WTC11 (cell line): ENCODE data around the gene GPC2. TPM values are rescaled to one million over a fixed set of nuclear protein-coding genes. Genes with fewer than 3 reads are reported as not detected.
A peak's percentile ranks its signal among the peaks of the same experiment; 100 is the strongest.

Experiments
- ATAC-seq: fragments of 200-7000 bp; cut with Tn5 transposase; 2 replicates; pipeline ENCODE4 v1.10.0; 2021; ENCODE audit warnings: mild to moderate bottlenecking, moderate library complexity
- CTCF ChIA-PET: fragments of 300-600 bp; sonication (Branson Sonifier 250); formaldehyde crosslinking; loops from one replicate; lab custom pipeline; 2021; ENCODE audit warnings: antibody characterized with exemption; lab: Charles Lee
- POLR2A ChIA-PET: fragments of 350-600 bp; sonication (Branson Sonifier 250); formaldehyde crosslinking; loops from one replicate; lab custom pipeline; 2021; ENCODE audit warnings: antibody characterized with exemption; lab: Charles Lee
- DNase-seq: peaks from one replicate; pipeline ENCODE4 v3.0.0; 2021; ENCODE audit warnings: low spot score
- H3K27ac Mint-ChIP-seq: 2 replicates; pipeline ENCODE4 v1.8.0; 2021; ENCODE audit warnings: mixed read lengths
- H3K27me3 Mint-ChIP-seq: 2 replicates; pipeline ENCODE4 v1.8.0; 2021; ENCODE audit warnings: low read depth, mild to moderate bottlenecking, moderate library complexity, mixed read lengths
- H3K36me3 Mint-ChIP-seq: 2 replicates; pipeline ENCODE4 v1.8.0; 2021; ENCODE audit warnings: mixed read lengths
- H3K4me1 Mint-ChIP-seq: 2 replicates; pipeline ENCODE4 v1.8.0; 2022; ENCODE audit warnings: mixed read lengths
- H3K4me3 Mint-ChIP-seq: 2 replicates; pipeline ENCODE4 v1.8.0; 2021; ENCODE audit warnings: mild to moderate bottlenecking, moderate library complexity, mixed read lengths
- H3K9me3 Mint-ChIP-seq: 2 replicates; pipeline ENCODE4 v1.8.0; 2021; ENCODE audit warnings: mixed read lengths
- AR ChIP-seq: fragments of 250-450 bp; sonication (Bioruptor Pico); IDR thresholded peaks from 2 replicates; pipeline ENCODE4 v1.9.0; 2021; ENCODE audit warnings: mild to moderate bottlenecking
- CBFB ChIP-seq: sonication (generic); formaldehyde crosslinking; IDR thresholded peaks from 2 replicates; pipeline ENCODE4 v1.8.1; 2022; ENCODE audit warnings: mild to moderate bottlenecking, low read depth, missing genetic modification reagents
- ESRRA ChIP-seq: sonication (generic); formaldehyde crosslinking; IDR thresholded peaks from 2 replicates; pipeline ENCODE4 v1.8.1; 2022; ENCODE audit warnings: mild to moderate bottlenecking, missing genetic modification reagents, borderline replicate concordance
- FOXJ3 ChIP-seq: sonication (generic); formaldehyde crosslinking; IDR thresholded peaks from 2 replicates; pipeline ENCODE4 v1.9.0; 2021; ENCODE audit warnings: missing genetic modification reagents, mild to moderate bottlenecking, borderline replicate concordance
- FOXK1 ChIP-seq: sonication (generic); formaldehyde crosslinking; IDR thresholded peaks from 2 replicates; pipeline ENCODE4 v1.8.0; 2022; ENCODE audit warnings: mild to moderate bottlenecking, moderate library complexity, missing genetic modification reagents
- FOXP1 ChIP-seq: sonication (generic); formaldehyde crosslinking; IDR thresholded peaks from 2 replicates; pipeline ENCODE4 v1.8.0; 2022; ENCODE audit warnings: missing genetic modification reagents, mild to moderate bottlenecking, moderate library complexity, borderline replicate concordance
- GABPB1 ChIP-seq: sonication (generic); formaldehyde crosslinking; IDR thresholded peaks from 2 replicates; pipeline ENCODE4 v1.8.1; 2023; ENCODE audit warnings: mild to moderate bottlenecking, missing genetic modification reagents
- GRHL2 ChIP-seq: fragments of 250-450 bp; sonication (Bioruptor Pico); IDR thresholded peaks from 2 replicates; pipeline ENCODE4 v1.8.0; 2022; ENCODE audit warnings: mild to moderate bottlenecking, moderate library complexity; ENCODE audit not compliant: insufficient replicate concordance, severe bottlenecking
- GTF2I ChIP-seq: fragments of 250-450 bp; sonication (Bioruptor Pico); conservative IDR thresholded peaks from 2 replicates; pipeline ENCODE4 v1.4.0; 2021; ENCODE audit warnings: mild to moderate bottlenecking
- IRF1 ChIP-seq: sonication (generic); formaldehyde crosslinking; IDR thresholded peaks from 2 replicates; pipeline ENCODE4 v1.8.0; 2023; ENCODE audit warnings: missing genetic modification reagents
- IRF2 ChIP-seq: sonication (generic); formaldehyde crosslinking; IDR thresholded peaks from 2 replicates; pipeline ENCODE4 v1.8.0; 2022; ENCODE audit warnings: low read depth, missing genetic modification reagents, borderline replicate concordance
- MAX ChIP-seq: sonication (generic); formaldehyde crosslinking; IDR thresholded peaks from 2 replicates; pipeline ENCODE4 v1.8.0; 2022; ENCODE audit warnings: mild to moderate bottlenecking, missing genetic modification reagents
- MYBL2 ChIP-seq: sonication (generic); formaldehyde crosslinking; IDR thresholded peaks from 2 replicates; pipeline ENCODE4 v1.8.1; 2023; ENCODE audit warnings: mild to moderate bottlenecking, moderate library complexity, missing genetic modification reagents
- OVOL2 ChIP-seq: fragments of 250-450 bp; sonication (Bioruptor Pico); IDR thresholded peaks from 2 replicates; pipeline ENCODE4 v1.9.0; 2021; ENCODE audit warnings: mild to moderate bottlenecking, borderline replicate concordance
- SOX15 ChIP-seq: fragments of 250-450 bp; sonication (Bioruptor Pico); IDR thresholded peaks from 2 replicates; pipeline ENCODE4 v1.9.0; 2021; ENCODE audit warnings: mild to moderate bottlenecking
- SP1 ChIP-seq: sonication (generic); formaldehyde crosslinking; conservative IDR thresholded peaks from 2 replicates; pipeline ENCODE4 v1.8.1; 2022; ENCODE audit warnings: missing genetic modification reagents
- TCF7 ChIP-seq: sonication (generic); formaldehyde crosslinking; IDR thresholded peaks from 2 replicates; pipeline ENCODE4 v1.8.0; 2022; ENCODE audit warnings: mild to moderate bottlenecking, low read depth, missing genetic modification reagents, moderate library complexity
- TEAD1 ChIP-seq: sonication (generic); formaldehyde crosslinking; IDR thresholded peaks from 2 replicates; pipeline ENCODE4 v1.8.0; 2022; ENCODE audit warnings: mild to moderate bottlenecking, missing genetic modification reagents
- TP53 ChIP-seq: sonication (generic); formaldehyde crosslinking; IDR thresholded peaks from 2 replicates; pipeline ENCODE4 v1.8.1; 2023; ENCODE audit warnings: mild to moderate bottlenecking, missing genetic modification reagents
- ZNF317 ChIP-seq: sonication (generic); formaldehyde crosslinking; IDR thresholded peaks from 2 replicates; pipeline ENCODE4 v1.8.1; 2023; ENCODE audit warnings: low read depth, mild to moderate bottlenecking, moderate library complexity, missing genetic modification reagents, borderline replicate concordance
- ZNF416 ChIP-seq: fragments of 250-450 bp; sonication (Bioruptor Pico); IDR thresholded peaks from 2 replicates; pipeline ENCODE4 v1.9.0; 2021; ENCODE audit warnings: mild to moderate bottlenecking, inconsistent platforms
- ZNF423 ChIP-seq: fragments of 250-450 bp; sonication (Bioruptor Pico); IDR thresholded peaks from 2 replicates; pipeline ENCODE4 v2.1.2; 2022; ENCODE audit warnings: mild to moderate bottlenecking, moderate library complexity
- total RNA-seq: library from RNA; stranded (reverse); gene quantifications from 3 replicates; pipeline ENCODE4 v1.2.3, GENCODE V29; 2021
- TF ChIP-seq, protein P1 (sequence below): sonication (generic); formaldehyde crosslinking; conservative IDR thresholded peaks from 2 replicates; pipeline ENCODE4 v1.8.1; 2022; ENCODE audit warnings: mild to moderate bottlenecking, missing genetic modification reagents
- TF ChIP-seq, protein P2 (sequence below): fragments of 200-600 bp; IDR thresholded peaks from 2 replicates; pipeline ENCODE4 v1.8.0; 2022; ENCODE audit warnings: antibody characterized with exemption
- TF ChIP-seq, protein P3 (sequence below): fragments of 250-450 bp; sonication (Bioruptor Pico); IDR thresholded peaks from 2 replicates; pipeline ENCODE4 v2.1.2; 2022; ENCODE audit warnings: mild to moderate bottlenecking, moderate library complexity
- TF ChIP-seq, protein P4 (sequence below): sonication (generic); formaldehyde crosslinking; IDR thresholded peaks from 2 replicates; pipeline ENCODE4 v1.8.1; 2023; ENCODE audit warnings: mild to moderate bottlenecking, missing genetic modification reagents

The GPC2 gene
- total RNA-seq, 1 experiment from 2014 or later: 52.1 TPM

GRCh38 chr7:100152404-100152803, 24.8 kb downstream of the GPC2 start (continued):
- no peak for TF ChIP-seq ZNF317 (CRISPR knock-in tag)
- TF ChIP-seq, protein P1, sequence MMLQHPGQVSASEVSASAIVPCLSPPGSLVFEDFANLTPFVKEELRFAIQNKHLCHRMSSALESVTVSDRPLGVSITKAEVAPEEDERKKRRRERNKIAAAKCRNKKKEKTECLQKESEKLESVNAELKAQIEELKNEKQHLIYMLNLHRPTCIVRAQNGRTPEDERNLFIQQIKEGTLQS (CRISPR knock-in tag): no peak
- no peak for TF ChIP-seq GTF2I

DNA sequence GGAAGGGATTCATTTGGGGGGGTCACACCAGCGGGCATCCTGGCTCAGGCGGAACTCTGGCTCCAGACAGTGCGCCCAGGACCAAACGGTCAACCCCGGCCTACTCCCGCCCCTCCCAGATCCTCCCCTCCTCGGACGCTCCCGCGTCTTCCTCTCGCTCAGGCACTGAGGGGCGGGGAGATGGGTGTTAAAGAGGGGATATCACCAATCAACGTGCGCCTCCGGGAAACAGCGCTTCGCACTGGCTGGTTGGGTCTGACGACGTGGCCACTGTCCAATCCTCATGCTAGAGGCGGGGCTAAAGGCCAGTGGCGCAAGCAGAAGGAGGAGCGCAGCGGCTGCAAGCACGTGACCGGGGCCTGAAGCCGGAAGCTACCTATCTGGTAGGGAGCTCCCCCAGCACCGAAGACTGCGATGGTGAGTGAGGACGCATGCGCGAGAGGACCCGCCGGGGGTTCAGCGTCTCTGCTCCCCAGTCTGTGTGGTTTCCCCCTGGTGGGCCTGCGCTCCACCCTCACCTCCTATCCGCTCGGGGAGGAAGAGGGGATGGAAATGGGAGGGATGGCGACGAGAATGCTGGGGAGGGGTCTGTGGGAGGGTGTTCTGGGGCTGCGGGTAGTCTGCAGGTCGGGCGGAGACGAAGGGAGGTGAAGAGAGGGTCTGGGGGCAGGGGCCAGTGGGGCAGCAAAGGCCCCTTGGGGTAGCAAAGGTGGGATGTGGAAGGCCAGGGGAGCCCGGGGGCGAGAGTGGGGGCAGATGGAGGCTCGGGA, 28.4 kb downstream of the GPC2 start, which contains the start of gene LAMTOR4:
Gene LAMTOR4 (plus strand): TSS at position 360 of the 770 bp plus-strand sequence. CDS start 55 bp downstream, at position 415.
- ChIA-PET POLR2A (interaction anchor here (0.6 to 1.6 kb wide), 13 partner anchors 9 to 960 kb away, joined by 3 to 5 read pairs (median 3); partner anchors contain the start of genes AP4M1, GAL3ST4, GPC2 and MBLAC1), CTCF (interaction anchor here (0.6 to 3.1 kb wide), 15 partner anchors 9 to 320 kb away, joined by 3 to 49 read pairs (median 4); partner anchors contain the start of genes AP4M1 and GAL3ST4)
- peak within 1 kb of the TSS; percentile 99 for H3K4me3 Mint-ChIP-seq
- 0 out of 2 replicates have a peak, but pooled peaks have one; percentile 28 for TF ChIP-seq TEAD1 (CRISPR knock-in tag)
- TF ChIP-seq SOX15 (CRISPR knock-in tag): no peak
- TF ChIP-seq, protein P2, sequence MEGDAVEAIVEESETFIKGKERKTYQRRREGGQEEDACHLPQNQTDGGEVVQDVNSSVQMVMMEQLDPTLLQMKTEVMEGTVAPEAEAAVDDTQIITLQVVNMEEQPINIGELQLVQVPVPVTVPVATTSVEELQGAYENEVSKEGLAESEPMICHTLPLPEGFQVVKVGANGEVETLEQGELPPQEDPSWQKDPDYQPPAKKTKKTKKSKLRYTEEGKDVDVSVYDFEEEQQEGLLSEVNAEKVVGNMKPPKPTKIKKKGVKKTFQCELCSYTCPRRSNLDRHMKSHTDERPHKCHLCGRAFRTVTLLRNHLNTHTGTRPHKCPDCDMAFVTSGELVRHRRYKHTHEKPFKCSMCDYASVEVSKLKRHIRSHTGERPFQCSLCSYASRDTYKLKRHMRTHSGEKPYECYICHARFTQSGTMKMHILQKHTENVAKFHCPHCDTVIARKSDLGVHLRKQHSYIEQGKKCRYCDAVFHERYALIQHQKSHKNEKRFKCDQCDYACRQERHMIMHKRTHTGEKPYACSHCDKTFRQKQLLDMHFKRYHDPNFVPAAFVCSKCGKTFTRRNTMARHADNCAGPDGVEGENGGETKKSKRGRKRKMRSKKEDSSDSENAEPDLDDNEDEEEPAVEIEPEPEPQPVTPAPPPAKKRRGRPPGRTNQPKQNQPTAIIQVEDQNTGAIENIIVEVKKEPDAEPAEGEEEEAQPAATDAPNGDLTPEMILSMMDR: no peak
- peak; percentile 59; the same call in 1 of the 2 replicates for TF ChIP-seq IRF1 (CRISPR knock-in tag)
- TF ChIP-seq IRF2 (CRISPR knock-in tag): no peak
- 0 out of 2 replicates have a peak, but pooled peaks have one; percentile 25 for TF ChIP-seq MYBL2 (CRISPR knock-in tag)
- TF ChIP-seq ZNF416 (CRISPR knock-in tag): no peak
- no peak; the same call in 1 of the 2 replicates for TF ChIP-seq FOXP1 (CRISPR knock-in tag)
- TF ChIP-seq FOXK1 (CRISPR knock-in tag): no peak; the same call in none of the 2 replicates
- no peak for TF ChIP-seq AR (CRISPR knock-in tag)
- no peak for TF ChIP-seq CBFB (CRISPR knock-in tag)
- TF ChIP-seq, protein P3, sequence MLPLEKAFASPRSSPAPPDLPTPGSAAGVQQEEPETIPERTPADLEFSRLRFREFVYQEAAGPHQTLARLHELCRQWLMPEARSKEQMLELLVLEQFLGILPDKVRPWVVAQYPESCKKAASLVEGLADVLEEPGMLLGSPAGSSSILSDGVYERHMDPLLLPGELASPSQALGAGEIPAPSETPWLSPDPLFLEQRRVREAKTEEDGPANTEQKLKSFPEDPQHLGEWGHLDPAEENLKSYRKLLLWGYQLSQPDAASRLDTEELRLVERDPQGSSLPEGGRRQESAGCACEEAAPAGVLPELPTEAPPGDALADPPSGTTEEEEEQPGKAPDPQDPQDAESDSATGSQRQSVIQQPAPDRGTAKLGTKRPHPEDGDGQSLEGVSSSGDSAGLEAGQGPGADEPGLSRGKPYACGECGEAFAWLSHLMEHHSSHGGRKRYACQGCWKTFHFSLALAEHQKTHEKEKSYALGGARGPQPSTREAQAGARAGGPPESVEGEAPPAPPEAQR (CRISPR knock-in tag): no peak
- TF ChIP-seq TP53 (CRISPR knock-in tag): no peak
- TF ChIP-seq MAX (CRISPR knock-in tag): peak; percentile 86
- TF ChIP-seq OVOL2: no peak
- TF ChIP-seq, protein P4, sequence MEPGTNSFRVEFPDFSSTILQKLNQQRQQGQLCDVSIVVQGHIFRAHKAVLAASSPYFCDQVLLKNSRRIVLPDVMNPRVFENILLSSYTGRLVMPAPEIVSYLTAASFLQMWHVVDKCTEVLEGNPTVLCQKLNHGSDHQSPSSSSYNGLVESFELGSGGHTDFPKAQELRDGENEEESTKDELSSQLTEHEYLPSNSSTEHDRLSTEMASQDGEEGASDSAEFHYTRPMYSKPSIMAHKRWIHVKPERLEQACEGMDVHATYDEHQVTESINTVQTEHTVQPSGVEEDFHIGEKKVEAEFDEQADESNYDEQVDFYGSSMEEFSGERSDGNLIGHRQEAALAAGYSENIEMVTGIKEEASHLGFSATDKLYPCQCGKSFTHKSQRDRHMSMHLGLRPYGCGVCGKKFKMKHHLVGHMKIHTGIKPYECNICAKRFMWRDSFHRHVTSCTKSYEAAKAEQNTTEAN (CRISPR knock-in tag): no peak
- TF ChIP-seq TCF7 (CRISPR knock-in tag): no peak
- peak; percentile 84 for TF ChIP-seq SP1 (CRISPR knock-in tag)
- TF ChIP-seq ZNF423: no peak
- TF ChIP-seq GRHL2: no peak
- no peak for TF ChIP-seq FOXJ3 (CRISPR knock-in tag)
- TF ChIP-seq GABPB1 (CRISPR knock-in tag): peak; percentile 57; the same call in 1 of the 2 replicates
- no peak for TF ChIP-seq ESRRA (CRISPR knock-in tag)
- TF ChIP-seq GTF2I: no peak

More for the DNA sequence above, 28.4 kb downstream of the GPC2 start, which contains the start of gene LAMTOR4:
- H3K36me3 Mint-ChIP-seq: peaks cover 24% of the 10 kb centered on the region
- H3K9me3 Mint-ChIP-seq: peaks cover 11% of the 10 kb centered on the region
- peak within 1 kb of the TSS; percentile 99 for H3K27ac Mint-ChIP-seq
- peaks cover 3% of the 10 kb centered on the region; the same call in 1 of the 2 replicates for H3K27me3 Mint-ChIP-seq
- H3K4me1 Mint-ChIP-seq: peaks cover 20% of the 10 kb centered on the region
- DNase-seq (peak; percentile 99), ATAC-seq (peak; percentile 98)
